ENCODE results near the gene NCOR2.

The NCOR2 gene

DNA sequence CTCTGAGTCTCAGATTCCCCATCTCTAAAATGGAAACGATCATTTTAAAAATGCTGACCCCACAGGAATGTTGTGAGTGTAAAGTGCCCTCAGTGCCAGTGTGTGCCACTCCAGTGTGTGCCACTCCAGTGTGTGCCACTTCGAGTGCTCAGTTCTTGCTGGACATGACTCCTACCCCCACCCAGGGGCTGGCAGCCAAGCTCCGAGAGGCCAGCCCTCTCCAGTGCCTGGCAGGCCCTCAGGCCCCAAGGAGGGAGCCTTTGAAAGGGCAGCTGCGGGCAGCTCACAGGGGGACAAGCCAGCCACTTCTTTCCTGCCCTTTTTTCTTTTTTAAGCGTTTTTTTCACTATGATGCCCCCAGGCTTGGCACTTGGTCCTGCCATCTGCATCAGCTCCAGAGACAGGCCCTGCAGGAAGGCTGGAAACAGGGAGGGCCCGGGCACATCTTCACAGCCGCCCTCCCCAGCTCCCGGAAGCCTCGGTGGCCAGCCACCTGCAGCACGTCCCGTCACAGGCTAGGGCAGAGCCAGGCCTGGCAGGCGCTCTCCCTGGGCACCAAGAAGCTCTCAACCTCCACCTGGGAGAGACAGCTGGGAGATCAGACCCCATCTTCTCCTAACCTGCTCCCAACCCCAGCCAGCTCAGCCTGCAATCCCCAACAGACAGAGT is 29.8 kb downstream of the NCOR2 start:
- peak; percentile 32 for ATAC-seq
- TF ChIP-seq, protein P1, sequence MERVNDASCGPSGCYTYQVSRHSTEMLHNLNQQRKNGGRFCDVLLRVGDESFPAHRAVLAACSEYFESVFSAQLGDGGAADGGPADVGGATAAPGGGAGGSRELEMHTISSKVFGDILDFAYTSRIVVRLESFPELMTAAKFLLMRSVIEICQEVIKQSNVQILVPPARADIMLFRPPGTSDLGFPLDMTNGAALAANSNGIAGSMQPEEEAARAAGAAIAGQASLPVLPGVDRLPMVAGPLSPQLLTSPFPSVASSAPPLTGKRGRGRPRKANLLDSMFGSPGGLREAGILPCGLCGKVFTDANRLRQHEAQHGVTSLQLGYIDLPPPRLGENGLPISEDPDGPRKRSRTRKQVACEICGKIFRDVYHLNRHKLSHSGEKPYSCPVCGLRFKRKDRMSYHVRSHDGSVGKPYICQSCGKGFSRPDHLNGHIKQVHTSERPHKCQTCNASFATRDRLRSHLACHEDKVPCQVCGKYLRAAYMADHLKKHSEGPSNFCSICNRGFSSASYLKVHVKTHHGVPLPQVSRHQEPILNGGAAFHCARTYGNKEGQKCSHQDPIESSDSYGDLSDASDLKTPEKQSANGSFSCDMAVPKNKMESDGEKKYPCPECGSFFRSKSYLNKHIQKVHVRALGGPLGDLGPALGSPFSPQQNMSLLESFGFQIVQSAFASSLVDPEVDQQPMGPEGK (CRISPR knock-in tag; IDR thresholded peaks at IDR 0.05; ENCODE audit: borderline replicate concordance): no peak
- TF ChIP-seq ESRRG (CRISPR knock-in tag; IDR thresholded peaks at IDR 0.05): no peak
- no peak for TF ChIP-seq ZC3H10 (CRISPR knock-in tag; IDR thresholded peaks at IDR 0.05)
- TF ChIP-seq ZNF70 (CRISPR knock-in tag; IDR thresholded peaks at IDR 0.05): no peak
- TF ChIP-seq RARB (CRISPR knock-in tag; IDR thresholded peaks at IDR 0.05): no peak
- TF ChIP-seq ZFP30 (CRISPR knock-in tag; IDR thresholded peaks at IDR 0.05): no peak
- no peak for TF ChIP-seq CSDC2 (CRISPR knock-in tag; IDR thresholded peaks at IDR 0.05)
- no peak for TF ChIP-seq ZFP3 (CRISPR knock-in tag; IDR thresholded peaks at IDR 0.05)
- TF ChIP-seq SNAI2 (CRISPR knock-in tag; IDR thresholded peaks at IDR 0.05): no peak
- no peak for TF ChIP-seq BACH2 (CRISPR knock-in tag; IDR thresholded peaks at IDR 0.05; ENCODE audit: borderline replicate concordance)
- TF ChIP-seq, protein P2, sequence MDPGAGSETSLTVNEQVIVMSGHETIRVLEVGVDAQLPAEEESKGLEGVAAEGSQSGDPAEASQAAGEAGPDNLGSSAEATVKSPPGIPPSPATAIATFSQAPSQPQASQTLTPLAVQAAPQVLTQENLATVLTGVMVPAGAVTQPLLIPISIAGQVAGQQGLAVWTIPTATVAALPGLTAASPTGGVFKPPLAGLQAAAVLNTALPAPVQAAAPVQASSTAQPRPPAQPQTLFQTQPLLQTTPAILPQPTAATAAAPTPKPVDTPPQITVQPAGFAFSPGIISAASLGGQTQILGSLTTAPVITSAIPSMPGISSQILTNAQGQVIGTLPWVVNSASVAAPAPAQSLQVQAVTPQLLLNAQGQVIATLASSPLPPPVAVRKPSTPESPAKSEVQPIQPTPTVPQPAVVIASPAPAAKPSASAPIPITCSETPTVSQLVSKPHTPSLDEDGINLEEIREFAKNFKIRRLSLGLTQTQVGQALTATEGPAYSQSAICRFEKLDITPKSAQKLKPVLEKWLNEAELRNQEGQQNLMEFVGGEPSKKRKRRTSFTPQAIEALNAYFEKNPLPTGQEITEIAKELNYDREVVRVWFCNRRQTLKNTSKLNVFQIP (CRISPR knock-in tag; IDR thresholded peaks at IDR 0.05; ENCODE audit: borderline replicate concordance, low read depth): no peak
- no peak for TF ChIP-seq ARNTL (CRISPR knock-in tag; IDR thresholded peaks at IDR 0.05; ENCODE audit: borderline replicate concordance, low read depth)
- TF ChIP-seq, protein P3, sequence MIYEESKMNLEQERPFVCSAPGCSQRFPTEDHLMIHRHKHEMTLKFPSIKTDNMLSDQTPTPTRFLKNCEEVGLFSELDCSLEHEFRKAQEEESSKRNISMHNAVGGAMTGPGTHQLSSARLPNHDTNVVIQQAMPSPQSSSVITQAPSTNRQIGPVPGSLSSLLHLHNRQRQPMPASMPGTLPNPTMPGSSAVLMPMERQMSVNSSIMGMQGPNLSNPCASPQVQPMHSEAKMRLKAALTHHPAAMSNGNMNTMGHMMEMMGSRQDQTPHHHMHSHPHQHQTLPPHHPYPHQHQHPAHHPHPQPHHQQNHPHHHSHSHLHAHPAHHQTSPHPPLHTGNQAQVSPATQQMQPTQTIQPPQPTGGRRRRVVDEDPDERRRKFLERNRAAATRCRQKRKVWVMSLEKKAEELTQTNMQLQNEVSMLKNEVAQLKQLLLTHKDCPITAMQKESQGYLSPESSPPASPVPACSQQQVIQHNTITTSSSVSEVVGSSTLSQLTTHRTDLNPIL (CRISPR knock-in tag; IDR thresholded peaks at IDR 0.05; ENCODE audit: low read depth): no peak
- TF ChIP-seq, protein P4, sequence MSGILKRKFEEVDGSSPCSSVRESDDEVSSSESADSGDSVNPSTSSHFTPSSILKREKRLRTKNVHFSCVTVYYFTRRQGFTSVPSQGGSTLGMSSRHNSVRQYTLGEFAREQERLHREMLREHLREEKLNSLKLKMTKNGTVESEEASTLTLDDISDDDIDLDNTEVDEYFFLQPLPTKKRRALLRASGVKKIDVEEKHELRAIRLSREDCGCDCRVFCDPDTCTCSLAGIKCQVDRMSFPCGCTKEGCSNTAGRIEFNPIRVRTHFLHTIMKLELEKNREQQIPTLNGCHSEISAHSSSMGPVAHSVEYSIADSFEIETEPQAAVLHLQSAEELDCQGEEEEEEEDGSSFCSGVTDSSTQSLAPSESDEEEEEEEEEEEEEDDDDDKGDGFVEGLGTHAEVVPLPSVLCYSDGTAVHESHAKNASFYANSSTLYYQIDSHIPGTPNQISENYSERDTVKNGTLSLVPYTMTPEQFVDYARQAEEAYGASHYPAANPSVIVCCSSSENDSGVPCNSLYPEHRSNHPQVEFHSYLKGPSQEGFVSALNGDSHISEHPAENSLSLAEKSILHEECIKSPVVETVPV (CRISPR knock-in tag; IDR thresholded peaks at IDR 0.05): no peak
- no peak for TF ChIP-seq PPARA (CRISPR knock-in tag; IDR thresholded peaks at IDR 0.05; ENCODE audit: borderline replicate concordance)
- TF ChIP-seq, protein P5, sequence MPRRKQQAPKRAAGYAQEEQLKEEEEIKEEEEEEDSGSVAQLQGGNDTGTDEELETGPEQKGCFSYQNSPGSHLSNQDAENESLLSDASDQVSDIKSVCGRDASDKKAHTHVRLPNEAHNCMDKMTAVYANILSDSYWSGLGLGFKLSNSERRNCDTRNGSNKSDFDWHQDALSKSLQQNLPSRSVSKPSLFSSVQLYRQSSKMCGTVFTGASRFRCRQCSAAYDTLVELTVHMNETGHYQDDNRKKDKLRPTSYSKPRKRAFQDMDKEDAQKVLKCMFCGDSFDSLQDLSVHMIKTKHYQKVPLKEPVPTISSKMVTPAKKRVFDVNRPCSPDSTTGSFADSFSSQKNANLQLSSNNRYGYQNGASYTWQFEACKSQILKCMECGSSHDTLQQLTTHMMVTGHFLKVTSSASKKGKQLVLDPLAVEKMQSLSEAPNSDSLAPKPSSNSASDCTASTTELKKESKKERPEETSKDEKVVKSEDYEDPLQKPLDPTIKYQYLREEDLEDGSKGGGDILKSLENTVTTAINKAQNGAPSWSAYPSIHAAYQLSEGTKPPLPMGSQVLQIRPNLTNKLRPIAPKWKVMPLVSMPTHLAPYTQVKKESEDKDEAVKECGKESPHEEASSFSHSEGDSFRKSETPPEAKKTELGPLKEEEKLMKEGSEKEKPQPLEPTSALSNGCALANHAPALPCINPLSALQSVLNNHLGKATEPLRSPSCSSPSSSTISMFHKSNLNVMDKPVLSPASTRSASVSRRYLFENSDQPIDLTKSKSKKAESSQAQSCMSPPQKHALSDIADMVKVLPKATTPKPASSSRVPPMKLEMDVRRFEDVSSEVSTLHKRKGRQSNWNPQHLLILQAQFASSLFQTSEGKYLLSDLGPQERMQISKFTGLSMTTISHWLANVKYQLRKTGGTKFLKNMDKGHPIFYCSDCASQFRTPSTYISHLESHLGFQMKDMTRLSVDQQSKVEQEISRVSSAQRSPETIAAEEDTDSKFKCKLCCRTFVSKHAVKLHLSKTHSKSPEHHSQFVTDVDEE (CRISPR knock-in tag; IDR thresholded peaks at IDR 0.05): no peak
- no peak for TF ChIP-seq ISL1 (CRISPR knock-in tag; IDR thresholded peaks at IDR 0.05)
- no peak for TF ChIP-seq GLIS3 (CRISPR knock-in tag; IDR thresholded peaks at IDR 0.05)
- no peak for TF ChIP-seq ZNF8 (CRISPR knock-in tag; IDR thresholded peaks at IDR 0.05)
- no peak for TF ChIP-seq TCF4 (CRISPR knock-in tag; IDR thresholded peaks at IDR 0.05; ENCODE audit: borderline replicate concordance)

DNA sequence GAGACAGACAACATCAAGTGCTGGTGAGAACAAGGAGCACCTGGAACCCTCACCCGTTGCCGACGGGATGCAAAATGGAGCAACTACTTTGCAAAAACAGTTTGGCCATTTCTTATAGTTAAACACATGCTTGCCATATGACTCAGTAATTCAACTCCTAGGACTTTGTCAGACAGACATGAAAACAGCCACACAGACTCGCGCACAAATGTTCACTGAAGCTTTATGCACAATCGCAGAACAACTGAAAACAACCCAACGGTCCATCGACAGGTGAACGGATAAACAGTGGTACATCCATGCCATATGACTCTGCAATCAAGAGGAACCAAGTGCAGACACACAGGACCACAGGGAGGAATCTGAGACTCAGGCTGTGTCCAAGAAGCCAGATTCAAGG is 30.8 kb downstream of the NCOR2 start:
- TF ChIP-seq ZNF8 (CRISPR knock-in tag; IDR thresholded peaks at IDR 0.05) (peak; percentile 28; the same call in 1 of the 2 replicates), ZC3H10 (CRISPR knock-in tag; IDR thresholded peaks at IDR 0.05) (no peak)
- no peak for ATAC-seq
